GM23338 (cell line): ENCODE results near the gene ACTMAP. TPM values are rescaled to one million over a fixed set of nuclear protein-coding genes. Genes with fewer than 3 reads are reported as not detected.

Source experiments
- ATAC-seq: fragments of 200-7000 bp; cut with Tn5 transposase; 3 replicates; pipeline ENCODE4 v1.9.1; 2020
- DNase-seq: peaks from one replicate; pipeline ENCODE4 v3.0.0-alpha.2; 2015; ENCODE audit warnings: low spot score
- H2AFZ ChIP-seq: fragments of 200-600 bp; sonication (generic); 2 replicates; pipeline ENCODE4 v1.8.0; 2016; ENCODE audit warnings: antibody characterized with exemption, mild to moderate bottlenecking, moderate library complexity
- H3F3A ChIP-seq: fragments of 200-600 bp; sonication (generic); replicated peaks from 2 replicates; pipeline ENCODE4 v1.8.0; 2017; ENCODE audit warnings: antibody characterized with exemption, mixed run types, low read depth
- H3K27ac ChIP-seq: fragments of 200-600 bp; sonication (generic); 2 replicates; pipeline ENCODE4 v1.6.1; 2016; ENCODE audit warnings: low read depth
- H3K27me3 ChIP-seq: fragments of 200-600 bp; sonication (generic); 2 replicates; pipeline ENCODE4 v1.8.0; 2016; ENCODE audit warnings: mild to moderate bottlenecking, mixed run types, moderate library complexity; ENCODE audit not compliant: insufficient read depth
- H3K36me3 ChIP-seq: fragments of 200-600 bp; sonication (generic); 2 replicates; pipeline ENCODE4 v1.8.0; 2016; ENCODE audit warnings: mild to moderate bottlenecking; ENCODE audit not compliant: insufficient read depth
- H3K4me1 ChIP-seq: fragments of 200-600 bp; sonication (generic); 2 replicates; pipeline ENCODE4 v1.8.0; 2016; ENCODE audit warnings: mild to moderate bottlenecking, moderate library complexity; ENCODE audit not compliant: insufficient read depth
- H3K4me2 ChIP-seq: fragments of 200-600 bp; sonication (generic); 2 replicates; pipeline ENCODE4 v1.7.1; 2017; ENCODE audit warnings: mixed run types
- H3K4me3 ChIP-seq: fragments of 200-600 bp; sonication (generic); 2 replicates; pipeline ENCODE4 v1.6.1; 2016; ENCODE audit warnings: mixed run types
- H3K79me2 ChIP-seq: fragments of 200-600 bp; sonication (generic); replicated peaks from 2 replicates; pipeline ENCODE4 v1.8.0; 2017; ENCODE audit warnings: mild to moderate bottlenecking; ENCODE audit not compliant: insufficient read depth
- H3K9me2 ChIP-seq: fragments of 200-600 bp; sonication (generic); 2 replicates; pipeline ENCODE4 v1.8.0; 2017; ENCODE audit not compliant: insufficient read depth
- H4K20me1 ChIP-seq: fragments of 200-600 bp; sonication (generic); replicated peaks from 2 replicates; pipeline ENCODE4 v1.8.0; 2017; ENCODE audit warnings: mild to moderate bottlenecking; ENCODE audit not compliant: insufficient read depth
- H3K27ac Mint-ChIP-seq: 2 replicates; pipeline ENCODE4 v1.8.0; 2020; ENCODE audit warnings: inconsistent platforms, mild to moderate bottlenecking, moderate library complexity, mixed read lengths
- H3K27me3 Mint-ChIP-seq: 3 replicates; pipeline ENCODE4 v1.8.0; 2022; ENCODE audit warnings: low read depth, mild to moderate bottlenecking, moderate library complexity, mixed read lengths, inconsistent platforms; ENCODE audit not compliant: insufficient read depth, poor library complexity
- H3K36me3 Mint-ChIP-seq: 3 replicates; pipeline ENCODE4 v1.8.0; 2021; ENCODE audit warnings: low read depth, mild to moderate bottlenecking, inconsistent platforms, moderate library complexity, mixed read lengths
- H3K4me1 Mint-ChIP-seq: 3 replicates; pipeline ENCODE4 v1.8.0; 2020; ENCODE audit warnings: mild to moderate bottlenecking, inconsistent platforms, mixed read lengths
- H3K4me3 Mint-ChIP-seq: 3 replicates; pipeline ENCODE4 v1.8.0; 2021; ENCODE audit warnings: moderate library complexity, mild to moderate bottlenecking, inconsistent platforms, mixed read lengths
- H3K9me3 Mint-ChIP-seq: 3 replicates; pipeline ENCODE4 v1.8.0; 2020; ENCODE audit warnings: moderate library complexity, mild to moderate bottlenecking, inconsistent platforms, mixed read lengths
- CREB1 ChIP-seq: fragments of 250-450 bp; sonication (Bioruptor Pico); IDR thresholded peaks from 2 replicates; pipeline ENCODE4 v1.5.0; 2020; ENCODE audit warnings: low read depth, mild to moderate bottlenecking, moderate library complexity
- CTCF ChIP-seq, 2 experiments: fragments of 200-600 bp in 1 of 2; sonication (generic) in 1 of 2; conservative IDR thresholded peaks; 2 replicates each; pipeline versions ENCODE4 v1.5.1 to v1.6.1; 2016 to 2017; ENCODE audit warnings: antibody characterized with exemption in 2 of 2, low read depth in 2 of 2, mild to moderate bottlenecking in 2 of 2, moderate library complexity in 1 of 2
- EZH2 ChIP-seq: fragments of 200-600 bp; sonication (generic); IDR thresholded peaks from one replicate; pipeline ENCODE4 v1.8.0; 2017; ENCODE audit warnings: antibody characterized with exemption, mild to moderate bottlenecking, low read depth; ENCODE audit not compliant: unreplicated experiment
- EZH2phosphoT487 ChIP-seq: fragments of 200-600 bp; sonication (generic); IDR thresholded peaks from one replicate; pipeline ENCODE4 v1.8.1; 2018; ENCODE audit warnings: antibody characterized with exemption; ENCODE audit not compliant: unreplicated experiment
- JUNB ChIP-seq: IDR thresholded peaks from one replicate; pipeline ENCODE4 v1.6.1; 2016; ENCODE audit warnings: antibody characterized with exemption; ENCODE audit not compliant: unreplicated experiment
- NANOG ChIP-seq: IDR thresholded peaks from 2 replicates; pipeline ENCODE4 v1.6.1; 2016; ENCODE audit warnings: antibody characterized with exemption, borderline replicate concordance
- POLR2AphosphoS5 ChIP-seq: IDR thresholded peaks from 2 replicates; pipeline ENCODE4 v1.6.1; 2016; ENCODE audit warnings: antibody characterized with exemption, low read depth
- STAT1 ChIP-seq: IDR thresholded peaks from one replicate; pipeline ENCODE4 v1.6.1; 2016; ENCODE audit warnings: antibody characterized with exemption; ENCODE audit not compliant: unreplicated experiment
- ZNF114 ChIP-seq: fragments of 250-450 bp; sonication (Bioruptor Pico); IDR thresholded peaks from 2 replicates; pipeline ENCODE4 v1.5.0; 2020; ENCODE audit warnings: mild to moderate bottlenecking, moderate library complexity
- ZNF331 ChIP-seq: fragments of 250-450 bp; sonication (Bioruptor Pico); IDR thresholded peaks from 2 replicates; pipeline ENCODE4 v1.5.0; 2020; ENCODE audit warnings: low read depth, mild to moderate bottlenecking, moderate library complexity
- ZNF462 ChIP-seq: fragments of 250-450 bp; sonication (Bioruptor Pico); IDR thresholded peaks from 2 replicates; pipeline ENCODE4 v1.5.0; 2020; ENCODE audit warnings: mild to moderate bottlenecking, moderate library complexity
- polyA plus RNA-seq: library from polyadenylated mRNA; unstranded; fragments of >200 nt; fragmentation: Nextera tagmentation; extraction: Ambion mirVana; gene quantifications from 2 replicates; pipeline ENCODE4 v1.2.1, GENCODE V29; 2016
- total RNA-seq: library from RNA; depleted of rRNA; stranded (reverse); fragments of >200 nt; shearing (Covaris generic); gene quantifications from 2 replicates; pipeline ENCODE4 v1.2.3, GENCODE V29; 2014
- TF ChIP-seq, protein P1 (sequence below): IDR thresholded peaks from one replicate; pipeline ENCODE4 v1.6.1; 2018; ENCODE audit warnings: antibody characterized with exemption; ENCODE audit not compliant: unreplicated experiment
- TF ChIP-seq, protein P2 (sequence below): IDR thresholded peaks from 2 replicates; pipeline ENCODE4 v1.6.1; 2016; ENCODE audit warnings: antibody characterized with exemption

The ACTMAP gene
- total and polyA plus RNA-seq, 2 experiments from 2014 or later, result 14.9 to 16.7 TPM

- peaks cover 19% of the 10 kb centered on the region for H3K36me3 ChIP-seq
- H4K20me1 ChIP-seq, result peaks cover 3% of the 10 kb centered on the region; the same call in 1 of the 2 replicates
- no peaks in the 10 kb centered on the region for H3K9me3 Mint-ChIP-seq
- peaks cover 14% of the 10 kb centered on the region for H3K4me1 ChIP-seq
- no peaks in the 10 kb centered on the region for H3K9me2 ChIP-seq
- no peak overlapping the region for H3K27ac ChIP-seq
- H3K4me1 Mint-ChIP-seq, result peaks cover 17% of the 10 kb centered on the region
- H3F3A ChIP-seq, result peaks cover 15% of the 10 kb centered on the region; the same call in 1 of the 2 replicates
- TF ChIP-seq, protein P1, sequence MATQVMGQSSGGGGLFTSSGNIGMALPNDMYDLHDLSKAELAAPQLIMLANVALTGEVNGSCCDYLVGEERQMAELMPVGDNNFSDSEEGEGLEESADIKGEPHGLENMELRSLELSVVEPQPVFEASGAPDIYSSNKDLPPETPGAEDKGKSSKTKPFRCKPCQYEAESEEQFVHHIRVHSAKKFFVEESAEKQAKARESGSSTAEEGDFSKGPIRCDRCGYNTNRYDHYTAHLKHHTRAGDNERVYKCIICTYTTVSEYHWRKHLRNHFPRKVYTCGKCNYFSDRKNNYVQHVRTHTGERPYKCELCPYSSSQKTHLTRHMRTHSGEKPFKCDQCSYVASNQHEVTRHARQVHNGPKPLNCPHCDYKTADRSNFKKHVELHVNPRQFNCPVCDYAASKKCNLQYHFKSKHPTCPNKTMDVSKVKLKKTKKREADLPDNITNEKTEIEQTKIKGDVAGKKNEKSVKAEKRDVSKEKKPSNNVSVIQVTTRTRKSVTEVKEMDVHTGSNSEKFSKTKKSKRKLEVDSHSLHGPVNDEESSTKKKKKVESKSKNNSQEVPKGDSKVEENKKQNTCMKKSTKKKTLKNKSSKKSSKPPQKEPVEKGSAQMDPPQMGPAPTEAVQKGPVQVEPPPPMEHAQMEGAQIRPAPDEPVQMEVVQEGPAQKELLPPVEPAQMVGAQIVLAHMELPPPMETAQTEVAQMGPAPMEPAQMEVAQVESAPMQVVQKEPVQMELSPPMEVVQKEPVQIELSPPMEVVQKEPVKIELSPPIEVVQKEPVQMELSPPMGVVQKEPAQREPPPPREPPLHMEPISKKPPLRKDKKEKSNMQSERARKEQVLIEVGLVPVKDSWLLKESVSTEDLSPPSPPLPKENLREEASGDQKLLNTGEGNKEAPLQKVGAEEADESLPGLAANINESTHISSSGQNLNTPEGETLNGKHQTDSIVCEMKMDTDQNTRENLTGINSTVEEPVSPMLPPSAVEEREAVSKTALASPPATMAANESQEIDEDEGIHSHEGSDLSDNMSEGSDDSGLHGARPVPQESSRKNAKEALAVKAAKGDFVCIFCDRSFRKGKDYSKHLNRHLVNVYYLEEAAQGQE, result no peak
- TF ChIP-seq EZH2phosphoT487, result no peak
- TF ChIP-seq ZNF462 (CRISPR knock-in tag), result no peak
- TF ChIP-seq, protein P2, sequence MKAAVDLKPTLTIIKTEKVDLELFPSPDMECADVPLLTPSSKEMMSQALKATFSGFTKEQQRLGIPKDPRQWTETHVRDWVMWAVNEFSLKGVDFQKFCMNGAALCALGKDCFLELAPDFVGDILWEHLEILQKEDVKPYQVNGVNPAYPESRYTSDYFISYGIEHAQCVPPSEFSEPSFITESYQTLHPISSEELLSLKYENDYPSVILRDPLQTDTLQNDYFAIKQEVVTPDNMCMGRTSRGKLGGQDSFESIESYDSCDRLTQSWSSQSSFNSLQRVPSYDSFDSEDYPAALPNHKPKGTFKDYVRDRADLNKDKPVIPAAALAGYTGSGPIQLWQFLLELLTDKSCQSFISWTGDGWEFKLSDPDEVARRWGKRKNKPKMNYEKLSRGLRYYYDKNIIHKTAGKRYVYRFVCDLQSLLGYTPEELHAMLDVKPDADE, result no peak
- no peak for TF ChIP-seq STAT1
- TF ChIP-seq JUNB, result no peak
- TF ChIP-seq EZH2, result no peak
- no peak for TF ChIP-seq CTCF (conservative IDR thresholded peaks at IDR 0.05; ENCODE audit: low read depth in 2 of 2)
- TF ChIP-seq NANOG, result no peak
- TF ChIP-seq CREB1 (CRISPR knock-in tag), result no peak
- TF ChIP-seq ZNF331, result no peak
- TF ChIP-seq ZNF114 (CRISPR knock-in tag), result no peak
- no peak for TF ChIP-seq POLR2AphosphoS5
- peaks cover 8% of the 10 kb centered on the region for H3K27me3 Mint-ChIP-seq
- peaks cover 34% of the 10 kb centered on the region for H3K36me3 Mint-ChIP-seq
- H3K27me3 ChIP-seq, result no peaks in the 10 kb centered on the region
- DNase-seq (no peak), ATAC-seq (no peak)
- H3K4me2 ChIP-seq, result peak overlapping the region; percentile 95; the same call in 1 of the 2 replicates
- H3K79me2 ChIP-seq, result peaks cover 18% of the 10 kb centered on the region
- H3K27ac Mint-ChIP-seq, result peak overlapping the region; percentile 96
- peak overlapping the region; percentile 60 for H3K4me3 Mint-ChIP-seq
- no peak overlapping the region for H2AFZ ChIP-seq
- no peak overlapping the region for H3K4me3 ChIP-seq
Measured at GRCh38 chr19:40713939-40714338, 36.3 kb downstream of the ACTMAP start.
